GM18507 (cell line): Measurements from ENCODE around the gene PFKP.

ENCODE experiments used
- DNase-seq: peaks from one replicate; pipeline ENCODE4 v3.0.0; 2011; ENCODE audit warnings: low read depth; ENCODE audit not compliant: insufficient read length; ENCODE audit errors: extremely low spot score
- FAIRE-seq: peaks from 2 replicates; lab custom pipeline; 2011; peaks lifted over from hg19 to GRCh38; lab: Jason Lieb, UNC

PFKP gene

GRCh38 chr10:3068201-3068967, 1.0 kb downstream of the PFKP start:
- FAIRE-seq (peak; percentile 71), DNase-seq (peak; percentile 38)

GRCh38 chr10:3068968-3069737, 1.8 kb downstream of the PFKP start:
- FAIRE-seq = no peak
- DNase-seq = no peak

GRCh38 chr10:3069876-3070275, 2.5 kb downstream of the PFKP start:
- FAIRE-seq (no peak), DNase-seq (no peak)

GRCh38 chr10:3071405-3072198, 4.3 kb downstream of the PFKP start:
- DNase-seq (no peak), FAIRE-seq (no peak)

- FAIRE-seq (no peak), DNase-seq (no peak)
These were observed 5.5 kb downstream of the PFKP start for GRCh38 chr10:3072641-3073360.

- FAIRE-seq (no peak), DNase-seq (no peak)
These were observed 6.9 kb downstream of the PFKP start for GRCh38 chr10:3074145-3074665.

- DNase-seq (no peak), FAIRE-seq (no peak)
These were observed 7.7 kb downstream of the PFKP start for GRCh38 chr10:3074985-3075600.

- FAIRE-seq (no peak), DNase-seq (no peak)
These were observed 8.8 kb downstream of the PFKP start for GRCh38 chr10:3076138-3076537.

GRCh38 chr10:3077509-3077908, 10.2 kb downstream of the PFKP start:
- DNase-seq (no peak), FAIRE-seq (no peak)

- DNase-seq = no peak
- no peak for FAIRE-seq
These were observed 10.7 kb downstream of the PFKP start for GRCh38 chr10:3077940-3078630.

GRCh38 chr10:3081383-3081981, 14.1 kb downstream of the PFKP start:
- no peak for FAIRE-seq
- no peak for DNase-seq

GRCh38 chr10:3082290-3082689, 14.9 kb downstream of the PFKP start:
- FAIRE-seq (no peak), DNase-seq (no peak)

- no peak for FAIRE-seq
- DNase-seq = no peak
These were observed 18.6 kb downstream of the PFKP start for GRCh38 chr10:3085785-3086567.

- DNase-seq (no peak), FAIRE-seq (no peak)
These were observed 23.0 kb downstream of the PFKP start for GRCh38 chr10:3090388-3090787.

- FAIRE-seq = no peak
- no peak for DNase-seq
These were observed 23.8 kb downstream of the PFKP start for GRCh38 chr10:3090914-3091787.

- no peak for DNase-seq
- FAIRE-seq = no peak
These were observed 24.6 kb downstream of the PFKP start for GRCh38 chr10:3091921-3092320.
